Skin epidermis (tissue), 12 donors: ENCODE data around the gene SERPINE1.
A peak's percentile ranks its signal among the peaks of the same experiment; 100 is the strongest.
"Not testable (repeated sequence)": the region's sequence is repeated elsewhere in the genome, so short reads cannot be mapped to it uniquely, and the experiment has no call there.

Experiments
- H3K27ac ChIP-seq, 21 experiments: fragments of 200-600 bp; sonication (generic) in 11 of 21; one replicate each; pipeline ENCODE4 v1.5.0; 2020; ENCODE audit warnings: mild to moderate bottlenecking in 3 of 21, inconsistent platforms in 2 of 21, moderate library complexity in 2 of 21
- H3K4me3 ChIP-seq, 7 experiments: fragments of 200-600 bp; sonication (generic) in 2 of 7; one replicate each; pipeline ENCODE4 v1.5.0; 2020; ENCODE audit warnings: inconsistent platforms in 2 of 7, mild to moderate bottlenecking in 2 of 7, moderate library complexity in 1 of 7

Gene SERPINE1

GRCh38 chr7:101100858-101101847 is 25.8 kb upstream of the SERPINE1 start:
- peak overlapping the region in 10 of 21 experiments; percentile 15 to 84 (median 60) for H3K27ac ChIP-seq
- no peak overlapping the region for H3K4me3 ChIP-seq

- Histone ChIP-seq H3K4me3 (no peak overlapping the region), H3K27ac (no peak overlapping the region)
These were observed 24.9 kb upstream of the SERPINE1 start for GRCh38 chr7:101102026-101102425.

GRCh38 chr7:101103701-101104100 is 23.2 kb upstream of the SERPINE1 start:
- H3K4me3 ChIP-seq, H3K27ac ChIP-seq: not testable (repeated sequence)

- H3K4me3 ChIP-seq, result no peak overlapping the region
- H3K27ac ChIP-seq, result no peak overlapping the region
These were observed 22.7 kb upstream of the SERPINE1 start for GRCh38 chr7:101104193-101104713.

- Histone ChIP-seq H3K27ac (peak overlapping the region in 2 of 21 experiments; percentile 10 to 16), H3K4me3 (no peak overlapping the region)
These were observed 22.1 kb upstream of the SERPINE1 start for GRCh38 chr7:101104799-101105198.

- peak overlapping the region in 1 of 21 experiments; percentile 16 for H3K27ac ChIP-seq
- not testable (repeated sequence) for H3K4me3 ChIP-seq
These were observed 21.7 kb upstream of the SERPINE1 start for GRCh38 chr7:101105248-101105647.

GRCh38 chr7:101106386-101106785 is 20.5 kb upstream of the SERPINE1 start:
- no peak overlapping the region for H3K4me3 ChIP-seq

GRCh38 chr7:101108330-101108857 is 18.5 kb upstream of the SERPINE1 start:
- H3K27ac ChIP-seq, result peak overlapping the region in 9 of 21 experiments; percentile 23 to 84 (median 46)
- no peak overlapping the region for H3K4me3 ChIP-seq

More at GRCh38 chr7:101106386-101106785, 20.5 kb upstream of the SERPINE1 start:
- no peak overlapping the region for H3K27ac ChIP-seq

- Histone ChIP-seq H3K4me3 (no peak overlapping the region), H3K27ac (peak overlapping the region in 14 of 21 experiments; percentile 11 to 84 (median 44))
These were observed 17.9 kb upstream of the SERPINE1 start for GRCh38 chr7:101108961-101109360.

- Histone ChIP-seq H3K27ac (peak overlapping the region in 12 of 21 experiments; percentile 11 to 84 (median 58)), H3K4me3 (no peak overlapping the region)
These were observed 17.5 kb upstream of the SERPINE1 start for GRCh38 chr7:101109368-101109767.

GRCh38 chr7:101111261-101111660 is 15.6 kb upstream of the SERPINE1 start:
- peak overlapping the region in 5 of 21 experiments; percentile 1 to 86 (median 52) for H3K27ac ChIP-seq

GRCh38 chr7:101112233-101112632 is 14.7 kb upstream of the SERPINE1 start:
- peak overlapping the region in 5 of 21 experiments; percentile 1 to 86 (median 52) for H3K27ac ChIP-seq
- H3K4me3 ChIP-seq, result no peak overlapping the region

More at GRCh38 chr7:101111261-101111660, 15.6 kb upstream of the SERPINE1 start:
- no peak overlapping the region for H3K4me3 ChIP-seq

- not testable (repeated sequence) for H3K4me3 ChIP-seq
- peak overlapping the region in 2 of 21 experiments; percentile 64 to 86 for H3K27ac ChIP-seq
These were observed 13.8 kb upstream of the SERPINE1 start for GRCh38 chr7:101113140-101113539.

- peak overlapping the region in 1 of 21 experiments; percentile 17 for H3K27ac ChIP-seq
- H3K4me3 ChIP-seq, result no peak overlapping the region
These were observed 13.1 kb upstream of the SERPINE1 start for GRCh38 chr7:101113836-101114235.

GRCh38 chr7:101114492-101114891 is 12.4 kb upstream of the SERPINE1 start:
- Histone ChIP-seq H3K4me3 (no peak overlapping the region), H3K27ac (peak overlapping the region in 1 of 21 experiments; percentile 17)

GRCh38 chr7:101115215-101115614 is 11.7 kb upstream of the SERPINE1 start:
- peak overlapping the region in 2 of 21 experiments; percentile 17 to 34 for H3K27ac ChIP-seq
- no peak overlapping the region for H3K4me3 ChIP-seq

- no peak overlapping the region for H3K4me3 ChIP-seq
- H3K27ac ChIP-seq, result peak overlapping the region in 4 of 21 experiments; percentile 24 to 79 (median 44)
These were observed 10.0 kb upstream of the SERPINE1 start for GRCh38 chr7:101116898-101117297.

GRCh38 chr7:101118856-101119255 is 8.0 kb upstream of the SERPINE1 start:
- Histone ChIP-seq H3K4me3 (no peak overlapping the region), H3K27ac (peak overlapping the region in 1 of 21 experiments; percentile 3)

GRCh38 chr7:101119876-101120275 is 7.0 kb upstream of the SERPINE1 start:
- Histone ChIP-seq H3K27ac (peak overlapping the region in 2 of 21 experiments; percentile 14 to 18), H3K4me3 (no peak overlapping the region)

- H3K27ac ChIP-seq, result peak overlapping the region in 2 of 21 experiments; percentile 14 to 18
These were observed 6.6 kb upstream of the SERPINE1 start for GRCh38 chr7:101120315-101120714.

More at GRCh38 chr7:101120315-101120714, 6.6 kb upstream of the SERPINE1 start:
- no peak overlapping the region for H3K4me3 ChIP-seq
